Measurements from ENCODE around the gene MYL4.

GRCh38 chr17:47190243-47190642 lies 18.9 kb upstream of the MYL4 start:
- no peak for TF ChIP-seq CTCF (IDR thresholded peaks at IDR 0.05)
- no peak for TF ChIP-seq POLR2AphosphoS5 (IDR thresholded peaks at IDR 0.05)

All from gastroesophageal sphincter (tissue), 3 donors.